WTC11 (cell line): Measurements from ENCODE around the gene ZPBP.

Source experiments
- CTCF ChIP-seq: fragments of 200-600 bp; IDR thresholded peaks from 2 replicates; pipeline ENCODE4 v1.8.0; 2022; ENCODE audit warnings: antibody characterized with exemption
- FOXJ3 ChIP-seq: sonication (generic); formaldehyde crosslinking; IDR thresholded peaks from 2 replicates; pipeline ENCODE4 v1.9.0; 2021; ENCODE audit warnings: missing genetic modification reagents, mild to moderate bottlenecking, borderline replicate concordance
- USF2 ChIP-seq: sonication (generic); formaldehyde crosslinking; IDR thresholded peaks from 2 replicates; pipeline ENCODE4 v1.8.1; 2023; ENCODE audit warnings: mild to moderate bottlenecking, missing genetic modification reagents, moderate library complexity

GRCh38 chr7:49974035-49974434 is 119.0 kb downstream of the ZPBP start:
- TF ChIP-seq CTCF: no peak
- no peak for TF ChIP-seq USF2 (CRISPR knock-in tag)
- no peak for TF ChIP-seq FOXJ3 (CRISPR knock-in tag)
